ENCODE measurements around the gene MRTFA.

MRTFA gene

GRCh38 chr22:40414838-40415505 lies 221.5 kb downstream of the MRTFA start:
- H3K4ac ChIP-seq (ENCODE audit: low read length), result no peak overlapping the region
- peak overlapping the region; percentile 53 for H2BK5ac ChIP-seq (ENCODE audit: low read length)
- no peak overlapping the region for H3K18ac ChIP-seq (ENCODE audit: low read length)
- H2BK15ac ChIP-seq (ENCODE audit: low read length), result no peak overlapping the region
- no peak overlapping the region for H2AFZ ChIP-seq (ENCODE audit: low read length)
- peaks cover 0 to 3% of the 10 kb centered on the region in 2 donors for H3K9me3 ChIP-seq (replicated peaks in 1 of 2; ENCODE audit: control insufficient read depth in 2 of 2, insufficient read depth in 1 of 2, low read depth in 1 of 2, low read length in 2 of 2)
- H3K27me3 ChIP-seq (ENCODE audit: control insufficient read depth in 3 of 3, insufficient read depth in 3 of 3, low read depth in 1 of 3, low read length in 3 of 3), result no peaks in the 10 kb centered on the region
- no peak overlapping the region for H2BK12ac ChIP-seq (ENCODE audit: low read length)
- H3K14ac ChIP-seq (ENCODE audit: low read length), result no peak overlapping the region
- WGBS, 2 donors (ENCODE audit: extremely low coverage in 2 of 2, insufficient read length in 2 of 2, insufficient replicate concordance in 1 of 2), result no CpG with 5 or more reads among the region's 10 CpGs
- H3K4me1 ChIP-seq (ENCODE audit: control insufficient read depth in 2 of 2, insufficient read depth in 1 of 2, low read depth in 1 of 2, low read length in 2 of 2), result no peaks in the 10 kb centered on the region
- no peak overlapping the region for H3K23ac ChIP-seq (ENCODE audit: low read depth, low read length, poor library complexity)
- peaks cover 1% of the 10 kb centered on the region for H3K79me1 ChIP-seq (ENCODE audit: low read depth, low read length)
- DNase-seq (ENCODE audit: low spot score), result no peak
- peaks cover 46 to 65% of the 10 kb centered on the region in 2 donors for H3K36me3 ChIP-seq (replicated peaks in 1 of 2; ENCODE audit: control insufficient read depth in 2 of 2, insufficient read depth in 2 of 2, low read length in 2 of 2)
- no peak overlapping the region for H3K27ac ChIP-seq (replicated peaks; ENCODE audit: low read length)
- H3K4me2 ChIP-seq (ENCODE audit: insufficient read depth, low read length, poor library complexity, severe bottlenecking), result no peak overlapping the region
- H2BK120ac ChIP-seq (ENCODE audit: low read depth, low read length), result no peak overlapping the region
- H4K8ac ChIP-seq (ENCODE audit: low read depth, low read length), result no peak overlapping the region
- H3K9ac ChIP-seq (ENCODE audit: low read depth, low read length, poor library complexity), result no peak overlapping the region
- H2AK5ac ChIP-seq (ENCODE audit: low read depth, low read length), result no peak overlapping the region
- no peak overlapping the region for H3K4me3 ChIP-seq (ENCODE audit: low read length in 2 of 2)
- H4K91ac ChIP-seq (ENCODE audit: low read depth, low read length, poor library complexity), result no peak overlapping the region

- Histone ChIP-seq H3K27ac (replicated peaks; ENCODE audit: low read length) (no peak overlapping the region), H3K36me3 (replicated peaks in 1 of 2; ENCODE audit: control insufficient read depth in 2 of 2, insufficient read depth in 2 of 2, low read length in 2 of 2) (peaks cover 44 to 65% of the 10 kb centered on the region in 2 donors), H3K14ac (ENCODE audit: low read length) (no peak overlapping the region), H3K23ac (ENCODE audit: low read depth, low read length, poor library complexity) (no peak overlapping the region), H3K4me3 (ENCODE audit: low read length in 2 of 2) (no peak overlapping the region), H2BK12ac (ENCODE audit: low read length) (no peak overlapping the region), H3K9me3 (replicated peaks in 1 of 2; ENCODE audit: control insufficient read depth in 2 of 2, insufficient read depth in 1 of 2, low read depth in 1 of 2, low read length in 2 of 2) (peaks cover 0 to 3% of the 10 kb centered on the region in 2 donors), H2AFZ (ENCODE audit: low read length) (no peak overlapping the region), H3K4ac (ENCODE audit: low read length) (no peak overlapping the region), H2AK5ac (ENCODE audit: low read depth, low read length) (no peak overlapping the region), H3K18ac (ENCODE audit: low read length) (no peak overlapping the region), H3K4me2 (ENCODE audit: insufficient read depth, low read length, poor library complexity, severe bottlenecking) (no peak overlapping the region), H3K79me1 (ENCODE audit: low read depth, low read length) (peaks cover 1% of the 10 kb centered on the region), H3K27me3 (ENCODE audit: control insufficient read depth in 3 of 3, insufficient read depth in 3 of 3, low read depth in 1 of 3, low read length in 3 of 3) (no peaks in the 10 kb centered on the region), H2BK15ac (ENCODE audit: low read length) (no peak overlapping the region), H2BK5ac (ENCODE audit: low read length) (no peak overlapping the region), H4K91ac (ENCODE audit: low read depth, low read length, poor library complexity) (no peak overlapping the region), H2BK120ac (ENCODE audit: low read depth, low read length) (no peak overlapping the region), H3K4me1 (ENCODE audit: control insufficient read depth in 2 of 2, insufficient read depth in 1 of 2, low read depth in 1 of 2, low read length in 2 of 2) (no peaks in the 10 kb centered on the region), H4K8ac (ENCODE audit: low read depth, low read length) (no peak overlapping the region), H3K9ac (ENCODE audit: low read depth, low read length, poor library complexity) (no peak overlapping the region)
- no peak for DNase-seq (ENCODE audit: low spot score)
- WGBS, 2 donors (ENCODE audit: extremely low coverage in 2 of 2, insufficient read length in 2 of 2, insufficient replicate concordance in 1 of 2), result no CpG with 5 or more reads among the region's 3 CpGs
These were observed 222.2 kb downstream of the MRTFA start for GRCh38 chr22:40414311-40414710.

- Histone ChIP-seq H3K14ac (ENCODE audit: low read length) (no peak overlapping the region), H4K8ac (ENCODE audit: low read depth, low read length) (no peak overlapping the region), H2BK5ac (ENCODE audit: low read length) (no peak overlapping the region), H2AK5ac (ENCODE audit: low read depth, low read length) (no peak overlapping the region), H3K23ac (ENCODE audit: low read depth, low read length, poor library complexity) (no peak overlapping the region), H2BK120ac (ENCODE audit: low read depth, low read length) (no peak overlapping the region), H3K4me2 (ENCODE audit: insufficient read depth, low read length, poor library complexity, severe bottlenecking) (no peak overlapping the region), H4K91ac (ENCODE audit: low read depth, low read length, poor library complexity) (no peak overlapping the region), H2BK15ac (ENCODE audit: low read length) (no peak overlapping the region), H2BK12ac (ENCODE audit: low read length) (no peak overlapping the region), H3K27me3 (ENCODE audit: control insufficient read depth in 3 of 3, insufficient read depth in 3 of 3, low read depth in 1 of 3, low read length in 3 of 3) (no peaks in the 10 kb centered on the region), H3K18ac (ENCODE audit: low read length) (no peak overlapping the region), H3K36me3 (replicated peaks in 1 of 2; ENCODE audit: control insufficient read depth in 2 of 2, insufficient read depth in 2 of 2, low read length in 2 of 2) (peaks cover 40 to 65% of the 10 kb centered on the region in 2 donors), H2AFZ (ENCODE audit: low read length) (no peak overlapping the region), H3K9ac (ENCODE audit: low read depth, low read length, poor library complexity) (no peak overlapping the region), H3K27ac (replicated peaks; ENCODE audit: low read length) (no peak overlapping the region), H3K4me3 (ENCODE audit: low read length in 2 of 2) (no peak overlapping the region), H3K79me1 (ENCODE audit: low read depth, low read length) (no peaks in the 10 kb centered on the region), H3K4me1 (ENCODE audit: control insufficient read depth in 2 of 2, insufficient read depth in 1 of 2, low read depth in 1 of 2, low read length in 2 of 2) (no peaks in the 10 kb centered on the region), H3K9me3 (replicated peaks in 1 of 2; ENCODE audit: control insufficient read depth in 2 of 2, insufficient read depth in 1 of 2, low read depth in 1 of 2, low read length in 2 of 2) (peaks cover 0 to 3% of the 10 kb centered on the region in 2 donors), H3K4ac (ENCODE audit: low read length) (no peak overlapping the region)
- DNase-seq (ENCODE audit: low spot score), result no peak
- WGBS, 2 donors (ENCODE audit: extremely low coverage in 2 of 2, insufficient read length in 2 of 2, insufficient replicate concordance in 1 of 2), result no CpG with 5 or more reads among the region's 13 CpGs
These were observed 222.6 kb downstream of the MRTFA start for GRCh38 chr22:40413873-40414272.

GRCh38 chr22:40412441-40412840 lies 224.1 kb downstream of the MRTFA start:
- Histone ChIP-seq H2AK5ac (ENCODE audit: low read depth, low read length) (no peak overlapping the region), H3K36me3 (replicated peaks in 1 of 2; ENCODE audit: control insufficient read depth in 2 of 2, insufficient read depth in 2 of 2, low read length in 2 of 2) (peaks cover 42 to 67% of the 10 kb centered on the region in 2 donors), H2AFZ (ENCODE audit: low read length) (no peak overlapping the region), H2BK120ac (ENCODE audit: low read depth, low read length) (no peak overlapping the region), H3K14ac (ENCODE audit: low read length) (no peak overlapping the region), H3K4me2 (ENCODE audit: insufficient read depth, low read length, poor library complexity, severe bottlenecking) (no peak overlapping the region), H3K9ac (ENCODE audit: low read depth, low read length, poor library complexity) (no peak overlapping the region), H2BK12ac (ENCODE audit: low read length) (no peak overlapping the region), H3K4me3 (ENCODE audit: low read length in 2 of 2) (no peak overlapping the region), H3K4ac (ENCODE audit: low read length) (no peak overlapping the region), H3K23ac (ENCODE audit: low read depth, low read length, poor library complexity) (no peak overlapping the region), H3K18ac (ENCODE audit: low read length) (no peak overlapping the region), H4K8ac (ENCODE audit: low read depth, low read length) (no peak overlapping the region), H3K4me1 (ENCODE audit: control insufficient read depth in 2 of 2, insufficient read depth in 1 of 2, low read depth in 1 of 2, low read length in 2 of 2) (no peaks in the 10 kb centered on the region), H3K9me3 (replicated peaks in 1 of 2; ENCODE audit: control insufficient read depth in 2 of 2, insufficient read depth in 1 of 2, low read depth in 1 of 2, low read length in 2 of 2) (peaks cover 0 to 3% of the 10 kb centered on the region in 2 donors), H4K91ac (ENCODE audit: low read depth, low read length, poor library complexity) (no peak overlapping the region), H3K27ac (replicated peaks; ENCODE audit: low read length) (no peak overlapping the region), H2BK5ac (ENCODE audit: low read length) (no peak overlapping the region), H3K27me3 (ENCODE audit: control insufficient read depth in 3 of 3, insufficient read depth in 3 of 3, low read depth in 1 of 3, low read length in 3 of 3) (no peaks in the 10 kb centered on the region), H3K79me1 (ENCODE audit: low read depth, low read length) (no peaks in the 10 kb centered on the region), H2BK15ac (ENCODE audit: low read length) (no peak overlapping the region)
- no peak for DNase-seq (ENCODE audit: low spot score)
- WGBS, 2 donors (ENCODE audit: extremely low coverage in 2 of 2, insufficient read length in 2 of 2, insufficient replicate concordance in 1 of 2), result no CpG with 5 or more reads among the region's 2 CpGs
